HG02852 (cell line): Measurements from ENCODE around the gene CD320.
"Not testable (repeated sequence)": the region's sequence is repeated elsewhere in the genome, so short reads cannot be mapped to it uniquely, and the experiment has no call there.

Experiments
- ATAC-seq: cut with Tn5 transposase; IDR thresholded peaks from one replicate; pipeline ENCODE4 v1.9.1; 2021; ENCODE audit warnings: mild to moderate bottlenecking, moderate library complexity; ENCODE audit not compliant: unreplicated experiment

The CD320 gene

GRCh38 chr19:8310342-8311055, 2.3 kb upstream of the CD320 start:
- no peak for ATAC-seq

GRCh38 chr19:8308891-8309291, 733 bp upstream of the CD320 start:
- no peak for ATAC-seq

GRCh38 chr19:8307400-8307964, 676 bp downstream of the CD320 start:
- ATAC-seq = peak; percentile 4

- ATAC-seq = no peak
These were observed 1.7 kb downstream of the CD320 start for GRCh38 chr19:8306235-8307054.

- no peak for ATAC-seq
These were observed 2.4 kb downstream of the CD320 start for GRCh38 chr19:8305798-8306197.

- no peak for ATAC-seq
These were observed 3.1 kb downstream of the CD320 start for GRCh38 chr19:8304841-8305621.

- no peak for ATAC-seq
These were observed 5.4 kb downstream of the CD320 start for GRCh38 chr19:8302734-8303133.

GRCh38 chr19:8302357-8302691, 5.8 kb downstream of the CD320 start:
- no peak for ATAC-seq

GRCh38 chr19:8291337-8291736, 16.8 kb downstream of the CD320 start:
- not testable (repeated sequence) for ATAC-seq

GRCh38 chr19:8276508-8276907, 31.6 kb downstream of the CD320 start:
- not testable (repeated sequence) for ATAC-seq

- ATAC-seq = no peak
These were observed 38.4 kb downstream of the CD320 start for GRCh38 chr19:8269724-8270123.

- ATAC-seq = no peak
These were observed 42.3 kb downstream of the CD320 start for GRCh38 chr19:8265872-8266271.

GRCh38 chr19:8264248-8264647, 43.9 kb downstream of the CD320 start:
- not testable (repeated sequence) for ATAC-seq

- ATAC-seq = no peak
These were observed 45.7 kb downstream of the CD320 start for GRCh38 chr19:8262431-8262830.

GRCh38 chr19:8261881-8262280, 46.3 kb downstream of the CD320 start:
- no peak for ATAC-seq

- no peak for ATAC-seq
These were observed 46.8 kb downstream of the CD320 start for GRCh38 chr19:8261347-8261746.

- no peak for ATAC-seq
These were observed 48.3 kb downstream of the CD320 start for GRCh38 chr19:8259922-8260247.

- no peak for ATAC-seq
These were observed 48.8 kb downstream of the CD320 start for GRCh38 chr19:8259142-8259921.

GRCh38 chr19:8257052-8257443, 51.1 kb downstream of the CD320 start:
- no peak for ATAC-seq

- no peak for ATAC-seq
These were observed 51.7 kb downstream of the CD320 start for GRCh38 chr19:8256276-8257051.
